MM.1S (cell line): Measurements from ENCODE around the gene TTC16.

ENCODE experiments used
- DNase-seq: peaks from one replicate; pipeline ENCODE4 v3.0.0-alpha.2; 2015
- H2AFZ ChIP-seq: fragments of 300-600 bp; sonication (generic); 2 replicates; pipeline ENCODE4 v1.6.0; 2016; ENCODE audit warnings: antibody characterized with exemption, low read length
- H3F3A ChIP-seq: fragments of 300-600 bp; sonication (generic); 2 replicates; pipeline ENCODE4 v1.6.1; 2016; ENCODE audit warnings: mild to moderate bottlenecking, antibody characterized with exemption, low read length, moderate library complexity, mixed read lengths; ENCODE audit not compliant: insufficient read depth
- H3K27ac ChIP-seq: fragments of 300-600 bp; sonication (generic); 2 replicates; pipeline ENCODE4 v1.5.1; 2016; ENCODE audit warnings: mild to moderate bottlenecking, low read length
- H3K27me3 ChIP-seq: fragments of 300-600 bp; sonication (generic); replicated peaks from 2 replicates; pipeline ENCODE4 v1.6.0; 2016; ENCODE audit warnings: low read length; ENCODE audit not compliant: insufficient read depth
- H3K36me3 ChIP-seq: fragments of 300-600 bp; sonication (generic); replicated peaks from 2 replicates; pipeline ENCODE4 v1.6.1; 2016; ENCODE audit warnings: mild to moderate bottlenecking, low read length, mixed read lengths; ENCODE audit not compliant: insufficient read depth
- H3K4me1 ChIP-seq: fragments of 300-600 bp; sonication (generic); 2 replicates; pipeline ENCODE4 v1.6.1; 2016; ENCODE audit warnings: low read length, mixed read lengths
- H3K4me2 ChIP-seq: fragments of 300-600 bp; sonication (generic); 2 replicates; pipeline ENCODE4 v1.6.0; 2016; ENCODE audit warnings: low read depth, low read length
- H3K4me3 ChIP-seq: fragments of 300-600 bp; sonication (generic); 2 replicates; pipeline ENCODE4 v1.5.1; 2016; ENCODE audit warnings: low read length, mixed read lengths
- H3K79me2 ChIP-seq: fragments of 300-600 bp; sonication (generic); 2 replicates; pipeline ENCODE4 v1.6.1; 2016; ENCODE audit warnings: mixed run types, low read length, mixed read lengths
- H3K9ac ChIP-seq: fragments of 300-600 bp; sonication (generic); 2 replicates; pipeline ENCODE4 v1.6.1; 2016; ENCODE audit warnings: low read length, mixed read lengths
- H3K9me2 ChIP-seq: fragments of 300-600 bp; sonication (generic); replicated peaks from 2 replicates; pipeline ENCODE4 v1.6.1; 2016; ENCODE audit warnings: mild to moderate bottlenecking, low read length, mixed read lengths; ENCODE audit not compliant: insufficient read depth
- H3K9me3 ChIP-seq: fragments of 300-600 bp; sonication (generic); replicated peaks from 2 replicates; pipeline ENCODE4 v1.6.1; 2016; ENCODE audit warnings: mild to moderate bottlenecking, low read length, mixed read lengths; ENCODE audit not compliant: insufficient read depth
- H4K20me1 ChIP-seq: fragments of 300-600 bp; sonication (generic); 2 replicates; pipeline ENCODE4 v1.6.1; 2016; ENCODE audit warnings: mild to moderate bottlenecking, low read length, moderate library complexity, mixed read lengths; ENCODE audit not compliant: insufficient read depth
- EZH2 ChIP-seq: fragments of 300-600 bp; sonication (generic); optimal IDR thresholded peaks from 2 replicates; pipeline ENCODE3; 2017; ENCODE audit warnings: low read depth, mild to moderate bottlenecking, antibody characterized with exemption, low read length, mixed read lengths
- EZH2phosphoT487 ChIP-seq: fragments of 300-600 bp; sonication (generic); IDR thresholded peaks from 2 replicates; pipeline ENCODE4 v1.6.1; 2018; ENCODE audit warnings: antibody characterized with exemption, low read length
- TF ChIP-seq, protein P1 (sequence below): fragments of 300-600 bp; sonication (generic); IDR thresholded peaks from 2 replicates; pipeline ENCODE4 v1.5.1; 2016; ENCODE audit warnings: antibody characterized with exemption, low read length, mixed read lengths

Gene TTC16

DNA sequence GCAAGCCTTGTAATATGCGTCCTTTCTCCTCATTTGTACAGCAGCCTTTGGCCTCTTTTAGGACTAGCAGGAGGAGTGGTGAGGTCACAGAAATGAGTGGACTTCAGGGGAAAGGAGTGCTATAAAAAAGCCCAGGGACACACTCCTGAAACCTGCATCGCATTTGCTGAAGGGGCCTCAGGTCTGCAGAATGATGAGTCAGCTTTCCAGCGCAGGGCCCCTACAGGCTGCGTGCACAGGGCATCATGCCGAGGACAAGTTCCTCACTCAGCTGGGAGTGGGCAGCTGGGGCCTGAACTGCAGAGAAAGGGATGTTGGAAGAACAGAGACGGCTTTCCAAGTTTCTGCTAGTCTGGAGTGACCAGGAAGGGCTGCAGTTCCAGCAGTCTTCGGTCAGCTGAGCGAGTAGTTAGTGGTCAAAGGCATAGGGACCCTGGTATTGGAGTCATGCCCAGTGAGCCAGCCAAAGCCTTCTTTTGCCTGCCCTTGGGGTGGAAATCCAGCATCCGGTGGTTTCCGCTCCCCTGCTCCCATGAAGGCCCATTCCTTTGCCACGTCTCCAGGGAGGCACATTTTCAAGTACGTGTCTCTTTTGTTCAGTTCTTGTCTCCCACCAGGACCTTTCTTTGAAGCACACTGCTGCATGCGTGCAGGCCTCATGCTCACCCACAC lies 26.4 kb upstream of the TTC16 start:
- Histone ChIP-seq H3K4me3 (no peak overlapping the region), H3K4me2 (no peak overlapping the region), H3F3A (no peaks in the 10 kb centered on the region), H3K79me2 (no peaks in the 10 kb centered on the region), H4K20me1 (no peaks in the 10 kb centered on the region), H3K4me1 (no peaks in the 10 kb centered on the region), H3K9ac (no peak overlapping the region), H3K27me3 (no peaks in the 10 kb centered on the region), H3K9me2 (no peaks in the 10 kb centered on the region), H3K36me3 (no peaks in the 10 kb centered on the region), H2AFZ (no peak overlapping the region), H3K27ac (no peak overlapping the region), H3K9me3 (no peaks in the 10 kb centered on the region)
- TF ChIP-seq EZH2 (no peak), EZH2phosphoT487 (no peak)
- TF ChIP-seq, protein P1, sequence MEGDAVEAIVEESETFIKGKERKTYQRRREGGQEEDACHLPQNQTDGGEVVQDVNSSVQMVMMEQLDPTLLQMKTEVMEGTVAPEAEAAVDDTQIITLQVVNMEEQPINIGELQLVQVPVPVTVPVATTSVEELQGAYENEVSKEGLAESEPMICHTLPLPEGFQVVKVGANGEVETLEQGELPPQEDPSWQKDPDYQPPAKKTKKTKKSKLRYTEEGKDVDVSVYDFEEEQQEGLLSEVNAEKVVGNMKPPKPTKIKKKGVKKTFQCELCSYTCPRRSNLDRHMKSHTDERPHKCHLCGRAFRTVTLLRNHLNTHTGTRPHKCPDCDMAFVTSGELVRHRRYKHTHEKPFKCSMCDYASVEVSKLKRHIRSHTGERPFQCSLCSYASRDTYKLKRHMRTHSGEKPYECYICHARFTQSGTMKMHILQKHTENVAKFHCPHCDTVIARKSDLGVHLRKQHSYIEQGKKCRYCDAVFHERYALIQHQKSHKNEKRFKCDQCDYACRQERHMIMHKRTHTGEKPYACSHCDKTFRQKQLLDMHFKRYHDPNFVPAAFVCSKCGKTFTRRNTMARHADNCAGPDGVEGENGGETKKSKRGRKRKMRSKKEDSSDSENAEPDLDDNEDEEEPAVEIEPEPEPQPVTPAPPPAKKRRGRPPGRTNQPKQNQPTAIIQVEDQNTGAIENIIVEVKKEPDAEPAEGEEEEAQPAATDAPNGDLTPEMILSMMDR = no peak
- no peak for DNase-seq

DNA sequence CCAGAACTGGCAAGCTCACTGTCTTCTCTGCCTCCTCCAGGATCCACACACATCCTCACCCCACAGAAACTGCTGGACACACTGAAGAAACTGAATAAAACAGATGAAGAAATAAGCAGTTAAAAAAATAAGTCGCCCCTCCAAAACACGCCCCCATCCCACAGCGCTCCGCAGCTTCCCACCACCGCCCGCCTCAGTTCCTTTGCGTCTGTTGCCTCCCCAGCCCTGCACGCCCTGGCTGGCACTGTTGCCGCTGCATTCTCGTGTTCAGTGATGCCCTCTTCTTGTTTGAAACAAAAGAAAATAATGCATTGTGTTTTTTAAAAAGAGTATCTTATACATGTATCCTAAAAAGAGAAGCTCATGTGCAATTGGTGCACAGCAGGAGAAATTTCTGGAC lies 25.1 kb upstream of the TTC16 start:
- H3K9me3 ChIP-seq = no peaks in the 10 kb centered on the region
- no peak for DNase-seq
- no peaks in the 10 kb centered on the region for H3K9me2 ChIP-seq
- no peak overlapping the region for H3K4me3 ChIP-seq
- H3K4me2 ChIP-seq = no peak overlapping the region
- no peak overlapping the region for H2AFZ ChIP-seq
- H3K27me3 ChIP-seq = no peaks in the 10 kb centered on the region
- no peaks in the 10 kb centered on the region for H3F3A ChIP-seq
- H3K79me2 ChIP-seq = no peaks in the 10 kb centered on the region
- H3K36me3 ChIP-seq = no peaks in the 10 kb centered on the region
- no peaks in the 10 kb centered on the region for H4K20me1 ChIP-seq
- no peak overlapping the region for H3K9ac ChIP-seq
- no peaks in the 10 kb centered on the region for H3K4me1 ChIP-seq
- H3K27ac ChIP-seq = no peak overlapping the region
- no peak for TF ChIP-seq EZH2phosphoT487
- TF ChIP-seq, protein P1 = no peak
- TF ChIP-seq EZH2 = no peak

- no peak overlapping the region for H3K4me2 ChIP-seq
- no peak for DNase-seq
- H3K27me3 ChIP-seq = no peaks in the 10 kb centered on the region
- no peak overlapping the region for H2AFZ ChIP-seq
- no peaks in the 10 kb centered on the region for H3F3A ChIP-seq
- no peak for TF ChIP-seq EZH2phosphoT487
- no peaks in the 10 kb centered on the region for H3K9me3 ChIP-seq
- H3K9ac ChIP-seq = no peak overlapping the region
- no peaks in the 10 kb centered on the region for H3K9me2 ChIP-seq
- no peaks in the 10 kb centered on the region for H3K79me2 ChIP-seq
- no peak overlapping the region for H3K4me3 ChIP-seq
- no peaks in the 10 kb centered on the region for H4K20me1 ChIP-seq
- no peak overlapping the region for H3K27ac ChIP-seq
- H3K4me1 ChIP-seq = no peaks in the 10 kb centered on the region
- H3K36me3 ChIP-seq = no peaks in the 10 kb centered on the region
Measured at GRCh38 chr9:127692071-127692470, 23.8 kb upstream of the TTC16 start.

GRCh38 chr9:127693143-127693542 lies 22.7 kb upstream of the TTC16 start:
- Histone ChIP-seq H3K79me2 (no peaks in the 10 kb centered on the region), H3K27me3 (no peaks in the 10 kb centered on the region), H3K9me3 (no peaks in the 10 kb centered on the region), H2AFZ (no peak overlapping the region), H3K4me2 (no peak overlapping the region), H3K4me1 (no peaks in the 10 kb centered on the region), H3K4me3 (no peak overlapping the region), H3K27ac (no peak overlapping the region), H3F3A (no peaks in the 10 kb centered on the region), H3K9ac (no peak overlapping the region), H3K36me3 (no peaks in the 10 kb centered on the region), H4K20me1 (no peaks in the 10 kb centered on the region), H3K9me2 (no peaks in the 10 kb centered on the region)
- TF ChIP-seq EZH2 = no peak
- TF ChIP-seq, protein P1 = no peak
- no peak for TF ChIP-seq EZH2phosphoT487
- no peak for DNase-seq
